ENCODE measurements around the gene RHOT2.

- no peak for TF ChIP-seq CTCF (IDR thresholded peaks at IDR 0.05; ENCODE audit: low read depth, low read length)
- no peak for TF ChIP-seq POLR2A (IDR thresholded peaks at IDR 0.05; ENCODE audit: extremely low read depth, insufficient read length)
- no peak for TF ChIP-seq MAX (IDR thresholded peaks at IDR 0.05; ENCODE audit: low read depth, low read length)
Observed at GRCh38 chr16:619476-620100, 48.3 kb upstream of the RHOT2 start.

Data from NB4 (cell line).